Pons (tissue), 1 donor: ENCODE results near the gene NATD1.

ENCODE experiments used
- DNase-seq: peaks from one replicate; pipeline ENCODE4 v3.0.0-alpha.2; 2016; ENCODE audit warnings: low spot score

Gene NATD1

GRCh38 chr17:21289902-21290571, 36.8 kb upstream of the NATD1 start:
- no peak for DNase-seq

- no peak for DNase-seq
These were observed 36.1 kb upstream of the NATD1 start for GRCh38 chr17:21289175-21289901.

GRCh38 chr17:21288571-21289017, 35.4 kb upstream of the NATD1 start:
- DNase-seq: no peak

DNA sequence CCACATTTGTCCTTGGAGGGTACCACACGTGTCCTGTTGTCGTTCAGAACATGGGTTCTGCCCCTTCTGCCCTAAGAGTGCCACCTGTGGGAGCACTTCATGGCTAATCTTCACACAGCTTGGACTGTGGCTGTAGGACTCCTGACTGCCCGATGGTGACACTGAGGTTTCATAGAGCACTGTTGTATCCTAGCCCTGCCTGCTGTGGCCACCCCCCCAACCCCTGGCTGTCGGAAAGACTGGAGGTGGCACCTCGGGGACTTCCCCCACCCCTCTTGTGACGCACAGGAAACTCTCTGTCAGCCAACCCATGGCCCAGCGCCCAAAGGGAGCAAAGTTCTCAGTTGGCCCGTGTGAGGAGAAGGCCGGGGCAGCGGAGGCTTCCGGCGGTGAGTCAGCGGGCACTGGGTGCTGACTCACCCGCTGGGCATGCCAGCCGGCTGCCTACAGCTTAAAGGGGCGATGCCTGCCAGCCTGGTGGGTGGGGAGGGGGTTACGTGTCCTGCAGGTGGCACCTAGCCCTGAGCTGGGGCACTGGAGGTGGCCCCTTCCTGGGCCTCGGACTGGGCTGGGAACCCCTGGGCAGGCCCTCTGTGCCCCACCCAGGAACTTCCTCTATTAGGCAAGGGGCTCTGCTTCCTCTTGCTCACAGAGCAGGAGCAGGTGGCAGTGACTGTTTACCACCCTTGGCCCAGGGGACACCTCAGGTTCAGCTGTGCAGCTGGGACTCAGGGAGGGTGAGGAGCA, 34.7 kb upstream of the NATD1 start:
- DNase-seq: peak; percentile 88

DNA sequence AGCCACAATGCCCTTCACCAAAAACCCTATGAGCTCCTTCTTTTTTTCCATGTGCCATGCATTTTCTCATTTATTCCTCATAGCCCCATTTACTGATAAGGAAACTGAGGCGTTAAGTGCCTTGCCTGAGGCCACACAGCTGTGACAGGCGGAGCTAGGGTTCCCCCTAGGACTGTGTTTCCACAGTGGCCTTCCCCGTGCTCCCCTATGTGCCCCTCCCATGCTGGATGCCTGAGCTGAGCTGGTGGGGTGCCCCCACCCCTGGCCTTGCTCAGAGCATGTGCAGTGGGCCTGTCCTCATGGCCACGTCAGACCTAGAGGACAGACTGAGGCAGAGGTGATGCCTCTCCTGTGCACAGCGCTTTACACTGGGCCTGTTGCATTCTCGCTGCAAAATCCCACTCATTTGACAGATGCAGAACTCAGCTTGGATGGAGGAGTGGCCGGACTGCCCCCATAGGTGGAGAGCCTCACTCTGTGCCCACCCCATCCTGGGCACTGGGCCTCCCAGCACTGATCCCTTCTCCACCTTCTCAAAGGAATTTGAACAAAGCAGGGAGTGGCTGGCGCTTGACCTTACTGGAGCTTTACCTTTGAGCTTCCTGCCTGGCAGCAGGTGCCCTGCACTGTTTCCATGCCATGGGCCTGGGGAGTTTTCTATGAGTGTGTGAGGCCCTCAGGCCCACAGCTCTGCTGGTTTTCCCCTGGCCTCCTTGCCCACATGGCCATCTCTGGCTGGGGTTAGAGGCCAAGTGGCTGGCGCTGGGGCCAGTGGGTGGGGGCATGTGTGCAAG, 33.9 kb upstream of the NATD1 start:
- DNase-seq: no peak

DNA sequence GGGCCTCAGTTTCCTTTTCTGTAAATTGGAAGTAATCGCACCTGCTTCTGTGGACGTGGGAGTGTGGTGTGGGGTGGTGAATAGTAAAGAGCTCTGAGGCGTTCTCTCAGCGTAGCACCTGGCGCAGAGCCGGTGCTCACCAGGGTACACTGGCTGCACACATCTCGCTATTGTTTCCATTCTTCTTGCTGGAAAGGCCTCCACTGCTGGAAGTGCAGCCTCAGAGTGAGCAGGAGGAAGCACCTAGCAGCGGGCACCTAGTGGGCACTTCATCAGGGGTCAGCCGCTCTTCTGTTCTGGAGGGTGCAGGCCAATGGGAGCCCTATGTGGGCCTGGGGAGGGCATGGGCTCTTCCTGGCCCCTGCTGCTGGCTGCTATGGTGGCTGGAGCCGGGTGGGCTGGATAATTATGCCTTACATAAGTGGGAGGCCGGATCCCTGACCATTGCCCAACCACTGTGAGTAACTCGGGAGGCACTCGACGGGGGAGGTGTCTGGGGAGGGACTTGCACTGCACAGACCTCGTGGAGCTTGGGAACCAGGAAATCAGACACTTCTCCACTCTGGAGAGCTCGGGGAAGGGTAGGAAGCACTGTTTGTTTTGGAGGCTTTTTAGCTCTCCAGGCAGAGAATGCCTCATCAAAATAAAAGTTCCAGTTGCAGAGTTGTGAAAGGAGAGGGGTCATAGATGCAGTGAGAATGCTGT, 33.0 kb upstream of the NATD1 start:
- DNase-seq: no peak

DNA sequence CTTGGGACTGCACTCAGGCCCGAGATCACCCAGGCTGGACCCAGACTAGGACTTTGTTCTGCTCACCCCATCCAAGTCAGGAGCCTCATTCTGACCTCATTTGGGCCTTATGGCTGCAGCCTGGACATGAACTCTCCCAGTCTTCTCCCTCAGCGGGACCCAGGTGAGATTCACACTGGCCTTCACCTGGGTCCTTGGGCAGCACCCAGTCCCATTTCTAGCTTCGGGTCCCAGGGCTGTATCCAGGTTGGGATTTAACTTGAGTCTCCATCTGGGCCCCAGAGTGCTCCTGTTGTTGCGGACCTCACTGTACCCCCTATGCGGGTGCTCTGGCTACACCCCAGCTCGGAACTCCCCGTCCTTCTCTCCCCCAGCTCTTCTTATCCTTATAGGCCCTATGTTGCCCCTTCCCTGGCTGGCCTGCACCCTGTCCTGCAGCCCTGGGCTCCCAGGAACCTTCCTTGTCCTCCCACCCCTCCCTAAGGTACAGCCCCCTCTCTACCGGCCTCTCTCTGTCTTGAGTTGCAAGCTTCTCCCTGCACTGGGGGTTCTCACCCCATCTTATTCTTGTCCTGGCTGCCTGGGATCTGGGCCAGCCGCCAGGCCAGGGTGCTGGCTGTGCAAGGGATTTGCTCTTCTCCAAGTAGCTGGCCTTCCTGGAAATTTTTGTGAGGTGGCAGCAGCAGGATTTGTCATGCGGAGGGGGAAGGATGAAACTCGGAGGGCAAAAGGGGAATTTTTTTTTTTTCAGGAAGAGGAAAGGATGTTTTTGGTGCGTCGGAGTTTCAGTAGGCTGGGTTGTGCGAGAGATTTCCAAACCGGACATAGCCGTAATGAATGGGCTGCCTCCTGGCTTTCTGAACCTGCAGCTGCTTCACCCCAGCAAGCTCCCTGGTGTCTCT, 32.2 kb upstream of the NATD1 start:
- DNase-seq: no peak

DNA sequence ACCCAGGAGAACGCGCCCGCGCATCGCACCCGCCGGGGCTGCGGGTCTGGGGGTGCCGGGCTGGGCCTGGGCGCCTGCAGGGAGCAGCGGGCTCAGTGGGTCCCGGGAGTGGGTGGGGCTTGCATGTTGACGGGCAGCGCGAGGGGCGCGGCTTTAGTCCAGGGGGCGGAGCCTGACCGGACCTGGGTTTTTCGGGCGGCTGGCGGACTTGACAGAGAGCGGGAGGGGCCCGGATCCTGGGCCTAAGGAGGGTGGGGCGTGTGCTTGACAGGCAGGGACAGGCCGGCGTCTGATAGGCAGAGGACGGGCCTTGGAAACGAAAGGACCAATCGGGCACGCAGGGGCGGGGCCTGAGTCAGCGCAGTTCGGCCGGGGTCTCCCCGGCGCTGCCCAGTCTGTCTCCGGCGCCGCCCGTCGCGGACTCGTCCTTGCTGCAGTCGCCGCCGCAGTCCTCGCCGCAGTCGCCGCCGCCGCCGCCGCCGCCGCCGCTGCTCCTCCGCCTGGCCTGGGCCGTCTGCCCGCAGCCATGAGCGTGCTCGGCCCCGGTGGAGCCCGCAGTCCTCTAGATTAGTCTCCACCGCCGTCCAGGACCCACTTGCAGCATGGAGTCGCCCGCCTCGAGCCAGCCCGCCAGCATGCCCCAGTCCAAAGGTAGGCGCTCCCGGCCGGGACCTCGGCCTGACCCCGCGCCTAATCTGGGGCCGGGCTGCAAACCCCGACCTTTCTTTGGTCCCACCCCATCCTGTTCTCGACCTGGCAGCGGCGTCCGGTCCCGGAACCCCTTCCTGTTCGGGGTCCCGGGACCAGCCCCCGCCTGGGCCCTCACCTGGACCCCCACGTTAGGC, 31.3 kb upstream of the NATD1 start, which contains the start of gene MAP2K3:
Gene MAP2K3 (plus strand): TSS at position 393 of the 845 bp plus-strand sequence. CDS start 210 bp downstream, at position 603.
- DNase-seq: peak; percentile 99

- DNase-seq: no peak
These were observed 30.5 kb upstream of the NATD1 start for GRCh38 chr17:21283482-21284318.

GRCh38 chr17:21282850-21283249, 29.6 kb upstream of the NATD1 start:
- DNase-seq: no peak

GRCh38 chr17:21282231-21282630, 29.0 kb upstream of the NATD1 start:
- DNase-seq: no peak

GRCh38 chr17:21280081-21280518, 26.9 kb upstream of the NATD1 start:
- peak; percentile 75 for DNase-seq

DNA sequence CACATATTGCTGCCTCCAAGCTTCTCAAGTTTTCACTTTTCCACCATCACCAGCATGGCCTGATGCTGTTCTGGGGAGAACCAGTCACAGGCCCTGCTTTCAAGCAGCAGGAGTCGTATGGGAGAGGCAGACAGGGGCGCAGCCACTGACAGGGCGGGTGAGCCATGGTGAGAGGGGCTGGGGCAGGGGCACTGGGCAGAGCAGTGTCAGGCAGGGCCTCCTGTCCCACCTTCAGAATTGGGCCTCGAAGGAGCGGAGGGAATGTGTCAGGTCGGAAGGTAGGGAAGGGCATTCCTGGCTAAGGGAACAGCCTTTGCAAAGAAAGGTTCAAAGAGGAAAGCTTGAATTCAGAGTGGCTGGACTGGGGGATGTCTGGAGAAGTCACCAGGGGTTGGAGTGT, 26.4 kb upstream of the NATD1 start:
- no peak for DNase-seq

GRCh38 chr17:21279198-21279535, 26.0 kb upstream of the NATD1 start:
- DNase-seq: no peak

- DNase-seq: no peak
These were observed 25.4 kb upstream of the NATD1 start for GRCh38 chr17:21278450-21279197.

DNA sequence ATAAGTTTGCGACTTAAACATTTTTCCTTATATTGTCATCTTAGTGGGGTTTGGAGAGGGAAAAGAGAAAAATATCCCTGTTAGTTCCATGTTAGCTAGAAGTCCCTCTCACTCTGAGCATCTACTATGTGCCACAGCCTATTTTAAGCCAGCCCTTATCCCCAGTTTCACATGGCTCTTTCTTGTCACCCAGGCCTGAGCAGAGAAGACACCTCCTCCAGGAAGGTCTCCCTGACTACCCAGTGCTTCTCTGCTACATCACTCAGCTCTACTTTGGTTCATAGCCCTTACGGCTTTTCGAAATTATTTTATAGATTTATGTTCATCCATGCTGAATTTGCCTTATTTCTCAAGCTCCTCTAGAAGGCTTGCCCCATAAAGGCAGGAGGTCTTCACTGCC, 24.1 kb upstream of the NATD1 start:
- DNase-seq: no peak

DNA sequence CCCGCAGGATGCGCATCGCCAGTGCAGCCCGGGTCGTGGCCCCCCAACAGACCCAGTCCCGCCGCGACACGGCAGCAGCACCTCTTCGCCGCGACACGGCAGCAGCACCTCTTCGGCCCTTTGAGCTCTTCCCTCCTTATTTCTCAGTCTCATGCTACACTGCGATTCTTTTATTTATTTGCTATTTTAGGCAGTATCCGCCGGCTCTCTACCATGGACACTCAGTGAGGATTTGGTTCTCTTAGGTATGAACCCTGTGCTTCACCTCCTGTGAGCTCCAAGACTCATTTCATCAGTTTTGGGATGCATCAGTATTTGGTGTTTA, 23.0 kb upstream of the NATD1 start:
- DNase-seq: no peak
